Right atrium auricular region (tissue), 2 donors: ENCODE measurements around the gene NRXN3. TPM values are rescaled to one million over a fixed set of nuclear protein-coding genes. Genes with fewer than 3 reads are reported as not detected.

Source experiments
- DNase-seq: peaks from one replicate; pipeline ENCODE4 v3.0.0-alpha.2; 2019; ENCODE audit warnings: low spot score
- H3K27ac ChIP-seq, 2 donors: fragments of 200-600 bp; sonication (generic); 1 replicate in 1 of 2; 2 replicates in 1 of 2; pipeline ENCODE4 v1.5.1; 2016 to 2019
- H3K27me3 ChIP-seq, 2 donors: fragments of 200-600 bp; sonication (generic); one replicate each; pipeline versions ENCODE4 v1.5.1 to v1.6.0; 2017 to 2019
- H3K36me3 ChIP-seq: fragments of 200-600 bp; sonication (generic); one replicate; pipeline ENCODE4 v1.5.1; 2016
- H3K4me1 ChIP-seq, 2 donors: fragments of 200-600 bp; sonication (generic); one replicate each; pipeline versions ENCODE4 v1.5.1 to v1.6.0; 2017 to 2019
- H3K4me3 ChIP-seq, 2 donors: fragments of 200-600 bp; sonication (generic); 1 replicate in 1 of 2; 2 replicates in 1 of 2; pipeline ENCODE4 v1.5.1; 2017 to 2019; ENCODE audit warnings: mild to moderate bottlenecking in 1 of 2, moderate library complexity in 1 of 2
- H3K9me3 ChIP-seq, 2 donors: fragments of 200-600 bp; sonication (generic); one replicate each; pipeline ENCODE4 v1.5.1; 2019
- CTCF ChIP-seq, 2 donors: fragments of 200-600 bp; sonication (generic); IDR thresholded peaks; one replicate each; pipeline ENCODE4 v1.5.1; 2019; ENCODE audit warnings: antibody characterized with exemption in 2 of 2
- total RNA-seq, 2 donors: library from RNA; depleted of rRNA; stranded (reverse); fragments of >200 nt; gene quantifications; one replicate each; pipeline ENCODE4 v1.1.0, GENCODE V29; 2016

NRXN3 gene
- total RNA-seq, 2 donors from 2014 or later = 2.0 to 2.3 TPM

- DNase-seq = no peak
- Histone ChIP-seq H3K4me1 (no peaks in the 10 kb centered on the region), H3K9me3 (no peaks in the 10 kb centered on the region), H3K27ac (no peak overlapping the region), H3K27me3 (no peaks in the 10 kb centered on the region), H3K36me3 (no peaks in the 10 kb centered on the region), H3K4me3 (no peak overlapping the region)
- no peak for TF ChIP-seq CTCF (IDR thresholded peaks at IDR 0.05)
These were observed 1551.4 kb downstream of the NRXN3 start for GRCh38 chr14:79721399-79722084.

DNA sequence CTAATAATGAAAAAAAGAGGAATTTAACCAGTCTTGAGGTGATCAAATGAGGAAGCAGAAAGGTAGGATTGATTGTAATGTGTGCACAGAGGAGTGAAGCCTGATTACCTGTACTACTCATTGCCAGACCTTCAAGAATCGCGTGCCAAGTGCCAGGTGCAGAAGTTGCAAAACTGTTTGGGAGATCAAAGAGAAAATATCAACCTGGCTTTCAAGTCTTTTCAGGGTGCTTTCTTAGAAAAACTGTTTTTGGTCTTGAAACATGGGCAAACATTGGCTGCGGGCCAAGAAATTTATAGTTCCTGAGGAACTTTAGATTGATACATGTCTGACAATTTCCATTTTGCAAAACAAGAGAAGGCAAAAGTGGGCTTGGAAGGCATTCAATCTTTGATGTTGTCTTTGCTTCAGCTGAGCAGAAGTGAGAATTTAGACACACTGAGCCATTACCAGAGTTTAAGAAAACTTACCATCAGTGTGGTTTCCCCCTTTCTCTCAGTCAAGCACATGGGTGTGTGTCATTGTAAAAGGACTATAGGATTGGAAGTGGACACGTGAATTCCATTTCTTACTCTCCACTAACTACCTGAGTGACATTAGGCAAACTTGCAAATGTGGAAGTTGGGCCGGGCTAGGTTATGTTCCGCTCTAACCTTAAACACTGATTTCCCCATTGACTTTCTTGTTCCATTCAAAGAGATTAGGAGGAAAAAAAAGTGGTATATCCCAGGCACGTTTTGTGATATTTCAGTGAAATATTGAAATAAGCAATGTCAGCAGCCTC, 1555.0 kb downstream of the NRXN3 start:
- Histone ChIP-seq H3K4me3 (no peak overlapping the region), H3K36me3 (no peaks in the 10 kb centered on the region), H3K9me3 (no peaks in the 10 kb centered on the region), H3K4me1 (no peaks in the 10 kb centered on the region), H3K27me3 (no peaks in the 10 kb centered on the region), H3K27ac (no peak overlapping the region)
- TF ChIP-seq CTCF (IDR thresholded peaks at IDR 0.05) = no peak
- DNase-seq = no peak

- DNase-seq = no peak
- Histone ChIP-seq H3K9me3 (no peaks in the 10 kb centered on the region), H3K36me3 (no peaks in the 10 kb centered on the region), H3K27me3 (no peaks in the 10 kb centered on the region), H3K27ac (no peak overlapping the region), H3K4me1 (no peaks in the 10 kb centered on the region), H3K4me3 (no peak overlapping the region)
- no peak for TF ChIP-seq CTCF (IDR thresholded peaks at IDR 0.05)
These were observed 1557.7 kb downstream of the NRXN3 start for GRCh38 chr14:79727900-79728299.

- no peak for DNase-seq
- no peaks in the 10 kb centered on the region for H3K4me1 ChIP-seq
- TF ChIP-seq CTCF (IDR thresholded peaks at IDR 0.05) = no peak
- H3K27ac ChIP-seq = no peak overlapping the region
- no peaks in the 10 kb centered on the region for H3K9me3 ChIP-seq
- no peak overlapping the region for H3K4me3 ChIP-seq
- H3K36me3 ChIP-seq = no peaks in the 10 kb centered on the region
- H3K27me3 ChIP-seq = no peaks in the 10 kb centered on the region
These were observed 1558.2 kb downstream of the NRXN3 start for GRCh38 chr14:79728331-79728730.

- Histone ChIP-seq H3K9me3 (no peaks in the 10 kb centered on the region), H3K4me3 (no peak overlapping the region), H3K36me3 (no peaks in the 10 kb centered on the region), H3K27ac (no peak overlapping the region), H3K4me1 (no peaks in the 10 kb centered on the region), H3K27me3 (no peaks in the 10 kb centered on the region)
- no peak for DNase-seq
- no peak for TF ChIP-seq CTCF (IDR thresholded peaks at IDR 0.05)
These were observed 1559.6 kb downstream of the NRXN3 start for GRCh38 chr14:79729731-79730130.
